IPS DF 6.9 (cell line): ENCODE data around the gene SHB.

Experiments
- DNase-seq: peaks from one replicate; pipeline ENCODE4 v3.0.0-alpha.2; 2013; ENCODE audit warnings: low read depth, low spot score
- H3K27ac ChIP-seq: one replicate; pipeline ENCODE4 v1.5.1; 2013; ENCODE audit warnings: low read length, control low read depth
- H3K27me3 ChIP-seq: 2 replicates; pipeline ENCODE4 v1.6.1; 2013; ENCODE audit warnings: mild to moderate bottlenecking, low read length; ENCODE audit not compliant: control insufficient read depth, insufficient read depth
- H3K36me3 ChIP-seq: 2 replicates; pipeline ENCODE4 v1.6.1; 2013; ENCODE audit warnings: low read length; ENCODE audit not compliant: control insufficient read depth, insufficient read depth
- H3K4me1 ChIP-seq: 2 replicates; pipeline ENCODE4 v1.6.1; 2013; ENCODE audit warnings: low read length; ENCODE audit not compliant: control insufficient read depth, insufficient read depth
- H3K4me3 ChIP-seq: 2 replicates; pipeline ENCODE4 v1.5.1; 2013; ENCODE audit warnings: mild to moderate bottlenecking, low read length
- H3K9me3 ChIP-seq: 2 replicates; pipeline ENCODE4 v1.6.1; 2013; ENCODE audit warnings: low read length, inconsistent platforms; ENCODE audit not compliant: control insufficient read depth, insufficient read depth
- whole genome bisulfite sequencing: extraction: QIAGEN DNeasy Blood & Tissue Kit; methylation state at CpG from one replicate; pipeline ENCODE4 v1.1.7; 2013; ENCODE audit warnings: mixed read lengths, missing lambda C conversion rate; ENCODE audit not compliant: insufficient read length, insufficient coverage; 5-methylcytosine and 5-hydroxymethylcytosine counted together

SHB gene

GRCh38 chr9:38062498-38063362 lies 6.3 kb downstream of the SHB start:
- H3K4me3 ChIP-seq: no peak overlapping the region
- H3K27me3 ChIP-seq: no peaks in the 10 kb centered on the region; the same call in 1 of the 2 replicates
- H3K36me3 ChIP-seq: no peaks in the 10 kb centered on the region
- no peak for DNase-seq
- WGBS: no CpG with 5 or more reads among the region's 12 CpGs
- H3K9me3 ChIP-seq: no peaks in the 10 kb centered on the region
- peaks cover 12% of the 10 kb centered on the region for H3K4me1 ChIP-seq
- no peak overlapping the region for H3K27ac ChIP-seq

- Histone ChIP-seq H3K27ac (no peak overlapping the region), H3K9me3 (no peaks in the 10 kb centered on the region), H3K4me1 (peaks cover 14% of the 10 kb centered on the region), H3K27me3 (no peaks in the 10 kb centered on the region), H3K36me3 (no peaks in the 10 kb centered on the region), H3K4me3 (no peak overlapping the region)
- no CpG with 5 or more reads among the region's 3 CpGs for WGBS
- DNase-seq: no peak
Observed at GRCh38 chr9:38062106-38062497, 6.9 kb downstream of the SHB start.

- no CpG with 5 or more reads among the region's 6 CpGs for WGBS
- Histone ChIP-seq H3K9me3 (no peaks in the 10 kb centered on the region), H3K4me3 (no peak overlapping the region), H3K27me3 (no peaks in the 10 kb centered on the region), H3K4me1 (peaks cover 12% of the 10 kb centered on the region), H3K36me3 (no peaks in the 10 kb centered on the region), H3K27ac (no peak overlapping the region)
- DNase-seq: no peak
Observed at GRCh38 chr9:38061326-38061977, 7.6 kb downstream of the SHB start.

GRCh38 chr9:38060681-38061080 lies 8.3 kb downstream of the SHB start:
- Histone ChIP-seq H3K4me1 (peaks cover 7% of the 10 kb centered on the region), H3K9me3 (no peaks in the 10 kb centered on the region), H3K4me3 (no peak overlapping the region), H3K36me3 (no peaks in the 10 kb centered on the region), H3K27me3 (no peaks in the 10 kb centered on the region), H3K27ac (no peak overlapping the region)
- no peak for DNase-seq
- no CpG with 5 or more reads among the region's 3 CpGs for WGBS

- peaks cover 6% of the 10 kb centered on the region; the same call in 1 of the 2 replicates for H3K4me1 ChIP-seq
Observed at GRCh38 chr9:38059233-38059936, 9.6 kb downstream of the SHB start.

GRCh38 chr9:38058452-38059232 lies 10.4 kb downstream of the SHB start:
- Histone ChIP-seq H3K27ac (no peak overlapping the region), H3K36me3 (no peaks in the 10 kb centered on the region), H3K4me3 (no peak overlapping the region), H3K9me3 (no peaks in the 10 kb centered on the region), H3K27me3 (no peaks in the 10 kb centered on the region), H3K4me1 (peaks cover 6% of the 10 kb centered on the region; the same call in 1 of the 2 replicates)
- DNase-seq: no peak
- WGBS: no CpG with 5 or more reads among the region's 13 CpGs

More at GRCh38 chr9:38059233-38059936, 9.6 kb downstream of the SHB start:
- no peak for DNase-seq
- no CpG with 5 or more reads among the region's 14 CpGs for WGBS
- Histone ChIP-seq H3K27me3 (no peaks in the 10 kb centered on the region), H3K36me3 (no peaks in the 10 kb centered on the region), H3K4me3 (no peak overlapping the region), H3K27ac (no peak overlapping the region), H3K9me3 (no peaks in the 10 kb centered on the region)

- Histone ChIP-seq H3K4me3 (no peak overlapping the region), H3K27ac (no peak overlapping the region), H3K9me3 (no peaks in the 10 kb centered on the region), H3K36me3 (no peaks in the 10 kb centered on the region), H3K4me1 (peaks cover 4% of the 10 kb centered on the region; the same call in 1 of the 2 replicates), H3K27me3 (no peaks in the 10 kb centered on the region)
- WGBS: no CpG with 5 or more reads among the region's 7 CpGs
- no peak for DNase-seq
Observed at GRCh38 chr9:38057416-38058195, 11.4 kb downstream of the SHB start.

GRCh38 chr9:38054653-38055052 lies 14.4 kb downstream of the SHB start:
- Histone ChIP-seq H3K9me3 (no peaks in the 10 kb centered on the region), H3K27ac (no peak overlapping the region), H3K36me3 (no peaks in the 10 kb centered on the region), H3K4me1 (peaks cover 4% of the 10 kb centered on the region; the same call in 1 of the 2 replicates), H3K27me3 (no peaks in the 10 kb centered on the region), H3K4me3 (no peak overlapping the region)
- DNase-seq: no peak
- WGBS: no CpG with 5 or more reads among the region's 3 CpGs

GRCh38 chr9:38053697-38054461 lies 15.1 kb downstream of the SHB start:
- no peaks in the 10 kb centered on the region for H3K36me3 ChIP-seq
- H3K27ac ChIP-seq: no peak overlapping the region
- no peaks in the 10 kb centered on the region for H3K27me3 ChIP-seq
- no peak for DNase-seq
- H3K9me3 ChIP-seq: no peaks in the 10 kb centered on the region
- H3K4me1 ChIP-seq: peaks cover 4% of the 10 kb centered on the region; the same call in 1 of the 2 replicates
- no peak overlapping the region for H3K4me3 ChIP-seq
- WGBS: no CpG with 5 or more reads among the region's 3 CpGs
